K562 (cell line): ENCODE measurements around the gene DTNB. TPM values are rescaled to one million over a fixed set of nuclear protein-coding genes. Genes with fewer than 3 reads are reported as not detected.

Experiments
- ATAC-seq: fragments of 200-7000 bp; cut with Tn5 transposase; 3 replicates; pipeline ENCODE4 v1.9.1; 2020; ENCODE audit warnings: moderate library complexity
- BruUV-seq: library from RNA; stranded (reverse); fragments of 400-500 nt; replicated peaks from 2 replicates; lab custom pipeline; 2021; lab: Mats Ljungman, UMichigan
- CTCF ChIA-PET: fragments of 300-600 bp; formaldehyde crosslinking; extraction: SDS; loops from one replicate; lab custom pipeline; 2021; ENCODE audit warnings: low intra/inter-chr PET ratio; lab: Yijun Ruan, JAX
- POLR2A ChIA-PET: fragments of 300-600, 350-650 bp; sonication (Branson Sonifier 250); formaldehyde crosslinking; extraction: SDS; loops from one replicate; lab custom pipeline; 2021; ENCODE audit warnings: antibody characterized with exemption, inconsistent platforms; lab: Yijun Ruan, JAX
- DNase-seq, 4 experiments: peaks; one replicate each; pipeline versions ENCODE4 v3.0.0 to v3.0.0-alpha.2; 2011 to 2018; ENCODE audit warnings: low spot score in 3 of 4, mixed read lengths in 3 of 4; ENCODE audit errors: extremely low read depth in 1 of 4
- FAIRE-seq: peaks from 2 replicates; lab custom pipeline; 2011; peaks lifted over from hg19 to GRCh38; lab: Jason Lieb, UNC
- H2AFZ ChIP-seq: 2 replicates; pipeline ENCODE4 v1.6.0; 2011; ENCODE audit warnings: low read depth, low read length, control low read depth, inconsistent platforms
- H3K27ac ChIP-seq: fragments of 200-600 bp; 3 replicates; pipeline ENCODE4 v1.8.0; 2011; ENCODE audit warnings: low read depth, mild to moderate bottlenecking, control low read depth, inconsistent platforms, low read length, moderate library complexity, mixed read lengths; ENCODE audit errors: extremely low read depth
- H3K27me3 ChIP-seq, 2 experiments: fragments of 300-600 bp in 1 of 2; 2 replicates in 1 of 2; 3 replicates in 1 of 2; pipeline versions ENCODE4 v1.6.0 to v1.8.0; 2011; ENCODE audit warnings: inconsistent platforms in 2 of 2, low read length in 2 of 2, mild to moderate bottlenecking in 1 of 2, mixed read lengths in 1 of 2, moderate library complexity in 1 of 2; ENCODE audit not compliant: control insufficient read depth in 2 of 2, insufficient read depth in 2 of 2
- H3K36me3 ChIP-seq: fragments of 300-600 bp; 3 replicates; pipeline ENCODE4 v1.8.0; 2011; ENCODE audit warnings: mild to moderate bottlenecking, low read length, inconsistent platforms; ENCODE audit not compliant: control insufficient read depth, insufficient read depth
- H3K4me1 ChIP-seq, 2 experiments: fragments of 200-600 bp in 1 of 2; replicated peaks in 1 of 2; 2 replicates in 1 of 2; 3 replicates in 1 of 2; pipeline versions ENCODE4 v1.5.1 to v1.8.0; 2011; ENCODE audit warnings: inconsistent platforms in 2 of 2, low read length in 2 of 2, mild to moderate bottlenecking in 1 of 2, mixed read lengths in 1 of 2, moderate library complexity in 1 of 2; ENCODE audit not compliant: control insufficient read depth in 2 of 2, insufficient read depth in 2 of 2
- H3K4me2 ChIP-seq: 2 replicates; pipeline ENCODE4 v1.6.1; 2011; ENCODE audit warnings: low read length, control low read depth, inconsistent platforms, mixed read lengths; ENCODE audit not compliant: insufficient read depth
- H3K4me3 ChIP-seq: fragments of 200-600 bp; sonication (generic), shearing (Covaris generic); 2 replicates; pipeline ENCODE4 v1.5.1; 2016; ENCODE audit warnings: control low read depth, inconsistent platforms
- H3K79me2 ChIP-seq: fragments of 200-600 bp; 3 replicates; pipeline ENCODE4 v1.8.0; 2011; ENCODE audit warnings: low read length, inconsistent platforms; ENCODE audit not compliant: control insufficient read depth, insufficient read depth
- H3K9ac ChIP-seq, 2 experiments: 2 replicates each; pipeline versions ENCODE4 v1.6.0 to v1.6.1; 2011; ENCODE audit warnings: low read depth in 2 of 2, low read length in 2 of 2, control low read depth in 1 of 2, inconsistent platforms in 1 of 2, mild to moderate bottlenecking in 1 of 2, mixed read lengths in 1 of 2; ENCODE audit not compliant: insufficient read depth in 1 of 2
- H3K9me1 ChIP-seq: one replicate; pipeline ENCODE4 v1.6.0; 2011; ENCODE audit warnings: inconsistent platforms, mild to moderate bottlenecking, low read length, moderate library complexity; ENCODE audit not compliant: control insufficient read depth, insufficient read depth
- H3K9me3 ChIP-seq: replicated peaks from 2 replicates; pipeline ENCODE4 v1.5.1; 2011; ENCODE audit warnings: low read depth, low read length, inconsistent platforms; ENCODE audit not compliant: control insufficient read depth, insufficient read depth
- H4K20me1 ChIP-seq: replicated peaks from 2 replicates; pipeline ENCODE4 v1.6.1; 2011; ENCODE audit warnings: low read length, inconsistent platforms, mixed read lengths; ENCODE audit not compliant: control insufficient read depth, insufficient read depth
- ARID3A ChIP-seq: IDR thresholded peaks from 2 replicates; pipeline ENCODE4 v1.6.1; 2012; ENCODE audit warnings: low read depth, low read length, improper control_type of control experiment, borderline replicate concordance
- CCNT2 ChIP-seq: IDR thresholded peaks from 2 replicates; pipeline ENCODE4 v1.6.1; 2011; ENCODE audit warnings: borderline replicate concordance, low read depth, mild to moderate bottlenecking, moderate library complexity, mixed read lengths, low read length; ENCODE audit not compliant: insufficient read length; ENCODE audit errors: extremely low read depth
- CREB3L1 ChIP-seq: fragments of 450-650 bp; IDR thresholded peaks from 2 replicates; pipeline ENCODE4 v1.6.1; 2014; ENCODE audit warnings: low read depth, mild to moderate bottlenecking, moderate library complexity, borderline replicate concordance
- CXXC5 ChIP-seq: fragments of 250-450 bp; sonication (Bioruptor Pico); IDR thresholded peaks from 2 replicates; pipeline ENCODE4 v1.8.0; 2022; ENCODE audit warnings: inconsistent platforms, mild to moderate bottlenecking, moderate library complexity
- GATAD2B ChIP-seq: fragments of 450-650 bp; IDR thresholded peaks from 2 replicates; pipeline ENCODE4 v1.6.1; 2017; ENCODE audit warnings: mild to moderate bottlenecking, borderline replicate concordance
- HMGXB4 ChIP-seq: sonication (generic); formaldehyde crosslinking; IDR thresholded peaks from 2 replicates; pipeline ENCODE4 v1.8.1; 2023; ENCODE audit warnings: mild to moderate bottlenecking, missing genetic modification reagents
- HNRNPUL1 ChIP-seq: fragments of 200-400 bp; formaldehyde crosslinking; IDR thresholded peaks from 2 replicates; pipeline ENCODE4 v1.6.1; 2017; ENCODE audit warnings: low read length
- PHF21A ChIP-seq: fragments of 450-650 bp; IDR thresholded peaks from 2 replicates; pipeline ENCODE4 v1.6.1; 2017; ENCODE audit warnings: low read depth, borderline replicate concordance
- RB1 ChIP-seq: fragments of 450-650 bp; IDR thresholded peaks from 2 replicates; pipeline ENCODE4 v1.6.1; 2017; ENCODE audit warnings: low read depth, mild to moderate bottlenecking
- UBTF ChIP-seq, 2 experiments: IDR thresholded peaks; 2 replicates each; pipeline ENCODE4 v1.6.1; 2012; ENCODE audit warnings: improper control_type of control experiment in 2 of 2, low read depth in 2 of 2, low read length in 2 of 2, borderline replicate concordance in 1 of 2
- ZBTB7A ChIP-seq: IDR thresholded peaks from 2 replicates; pipeline ENCODE4 v1.6.1; 2011; ENCODE audit warnings: low read depth, mild to moderate bottlenecking, low read length, moderate library complexity, borderline replicate concordance; ENCODE audit not compliant: control insufficient read depth
- WGBS: fragments of 100-300 bp; shearing (Covaris generic); methylation state at CpG from one replicate; pipeline ENCODE4 v1.1.6; 2016; ENCODE audit warnings: low coverage, mixed read lengths; ENCODE audit not compliant: insufficient coverage; ENCODE audit errors: missing lambda C conversion rate; 5-methylcytosine and 5-hydroxymethylcytosine counted together
- in situ Hi-C: fragments of 300-500 bp; cut with MboI; formaldehyde crosslinking; loops from 4 replicates; pipeline ENCODE4 v1.15.0; 2018; ENCODE audit warnings: inconsistent platforms, mixed read lengths
- intact Hi-C: fragments of 100-400 bp; cut with micrococcal nuclease; formaldehyde crosslinking; loops from 2 replicates; pipeline ENCODE4 v1.14.2; 2022
- polyA plus RNA-seq, 8 experiments: library from polyadenylated mRNA; depleted of rRNA in 4 of 8; stranded (reverse) in 5 of 8; unstranded in 3 of 8; fragments of >200 nt; fragmentation: Nextera tagmentation in 2 of 8; fragmentation: Illumina TruSeq in 1 of 8; extraction: Ambion mirVana in 2 of 8; extraction: Trizol in 1 of 8; gene quantifications; 2 replicates each; pipeline versions ENCODE4 v1.2.1 to v1.2.3, GENCODE V29; 2011 to 2014; ENCODE audit warnings: inconsistent platforms in 1 of 8, missing spikeins in 1 of 8
- total RNA-seq, 7 experiments: library from RNA; depleted of rRNA in 6 of 7; stranded (reverse); fragments of >200 nt in 6 of 7; fragmentation: Illumina TruSeq in 2 of 7; extraction: Trizol in 2 of 7; gene quantifications; 2 replicates each; pipeline versions ENCODE4 v1.2.1 to v1.2.3, GENCODE V29; 2011 to 2021; ENCODE audit warnings: low replicate concordance in 1 of 7

The DTNB gene
- total and polyA plus RNA-seq, 9 of the 15 experiments (the other 6 are each of a cell fraction or from before 2014, with no cell fraction given) = 0.18 to 2.0 (median 0.77) TPM; not detected in 2

DNA sequence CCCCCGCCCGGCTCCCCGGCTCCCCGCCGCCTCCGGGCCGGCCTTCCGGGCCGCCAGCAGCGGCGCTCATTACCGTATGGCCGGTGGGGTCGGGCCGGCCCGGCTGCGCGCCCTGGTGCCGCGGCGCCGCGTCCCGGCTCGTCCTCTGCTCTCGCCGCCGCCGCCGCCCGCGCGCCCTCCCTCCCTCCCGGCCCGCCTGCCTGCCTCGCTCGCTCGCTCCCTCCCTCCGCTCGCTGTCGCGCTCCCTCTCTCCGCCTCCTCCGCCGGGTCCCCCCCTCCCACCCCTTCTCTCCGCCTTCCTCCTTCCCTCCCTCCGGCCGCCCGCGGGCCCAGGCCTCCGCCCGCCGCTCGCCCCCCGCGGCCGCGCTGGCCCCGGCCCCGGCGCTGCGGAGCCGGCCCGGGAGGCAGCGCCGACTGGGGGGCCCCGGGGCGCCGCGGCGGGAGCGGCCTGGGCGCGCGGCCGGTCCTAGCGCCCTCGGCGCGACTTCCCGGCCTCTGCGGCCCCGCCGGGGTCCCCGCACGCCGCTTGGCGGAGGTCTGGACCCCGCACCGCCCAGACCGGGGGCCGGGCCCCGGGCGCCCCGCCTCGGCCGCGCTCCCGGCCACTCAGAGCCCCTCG is 331.5 kb downstream of the DTNB start, which contains the start of gene DNMT3A:
TSS of gene DNMT3A (minus strand) at position 173 of the 619 bp plus-strand sequence. CDS start 27,941 bp downstream, outside the sequence.
- WGBS = 0% methylated on average over 11 of the region's 100 CpGs
- no peak for TF ChIP-seq CREB3L1
- 0 out of 2 replicates have a peak, but pooled peaks have one; percentile 35 for TF ChIP-seq CXXC5 (CRISPR knock-in tag)
- TF ChIP-seq GATAD2B = peak; percentile 15; the same call in 1 of the 2 replicates
- TF ChIP-seq PHF21A = no peak
- TF ChIP-seq UBTF (IDR thresholded peaks at IDR 0.05; ENCODE audit: borderline replicate concordance in 1 of 2, low read depth in 2 of 2, low read length in 2 of 2) = peak in 1 of 2 experiments; percentile 44; a peak in 1 of 4 replicates
- TF ChIP-seq ARID3A = no peak
- TF ChIP-seq HNRNPUL1 = no peak
- 0 out of 2 replicates have a peak, but pooled peaks have one; percentile 26 for TF ChIP-seq RB1
- peak; percentile 6 for TF ChIP-seq CCNT2
- TF ChIP-seq ZBTB7A = peak; percentile 59; the same call in 1 of the 2 replicates
- TF ChIP-seq HMGXB4 = 0 out of 2 replicates have a peak, but pooled peaks have one; percentile 30

More for the DNA sequence above, 331.5 kb downstream of the DTNB start, which contains the start of gene DNMT3A:
- no TSS peak for BruUV-seq
- Histone ChIP-seq H3K79me2 (no peaks in the 10 kb centered on the region), H3K9ac (peak within 1 kb of the TSS in 1 of 2 experiments; percentile 81; a peak in 2 of 4 replicates), H3K9me1 (peaks cover 3% of the 10 kb centered on the region), H3K9me3 (no peaks in the 10 kb centered on the region), H3K4me2 (peak within 1 kb of the TSS; percentile 62), H3K4me3 (peak within 1 kb of the TSS; percentile 50), H3K27me3 (peaks cover 29 to 55% of the 10 kb centered on the region in 2 experiments), H3K27ac (no peak within 1 kb of the TSS), H3K36me3 (no peaks in the 10 kb centered on the region), H2AFZ (peak within 1 kb of the TSS; percentile 83), H3K4me1 (peaks cover 0 to 27% of the 10 kb centered on the region in 2 experiments; a peak in 4 of 5 replicates), H4K20me1 (peaks cover 29% of the 10 kb centered on the region)
- FAIRE-seq (no peak), ATAC-seq (peak; percentile 65), DNase-seq (peak; percentile 74 to 81 (median 78))
- in situ Hi-C loops = no loop called here
- intact Hi-C loops = no loop called here
- ChIA-PET CTCF (no interaction called here), POLR2A (interaction anchor here (1.0 kb wide), 1 partner anchor 9 kb away, joined by 3 read pairs; no protein-coding TSS in a partner anchor)
